ENCODE measurements around the gene GLT8D1.

The GLT8D1 gene

GRCh38 chr3:52645549-52645948 lies 60.0 kb downstream of the GLT8D1 start:
- peaks cover 6% of the 10 kb centered on the region; the same call in 1 of the 2 replicates for H3K36me3 ChIP-seq
- H3K9me3 ChIP-seq: no peaks in the 10 kb centered on the region
- DNase-seq: no peak
- TF ChIP-seq, protein P1, sequence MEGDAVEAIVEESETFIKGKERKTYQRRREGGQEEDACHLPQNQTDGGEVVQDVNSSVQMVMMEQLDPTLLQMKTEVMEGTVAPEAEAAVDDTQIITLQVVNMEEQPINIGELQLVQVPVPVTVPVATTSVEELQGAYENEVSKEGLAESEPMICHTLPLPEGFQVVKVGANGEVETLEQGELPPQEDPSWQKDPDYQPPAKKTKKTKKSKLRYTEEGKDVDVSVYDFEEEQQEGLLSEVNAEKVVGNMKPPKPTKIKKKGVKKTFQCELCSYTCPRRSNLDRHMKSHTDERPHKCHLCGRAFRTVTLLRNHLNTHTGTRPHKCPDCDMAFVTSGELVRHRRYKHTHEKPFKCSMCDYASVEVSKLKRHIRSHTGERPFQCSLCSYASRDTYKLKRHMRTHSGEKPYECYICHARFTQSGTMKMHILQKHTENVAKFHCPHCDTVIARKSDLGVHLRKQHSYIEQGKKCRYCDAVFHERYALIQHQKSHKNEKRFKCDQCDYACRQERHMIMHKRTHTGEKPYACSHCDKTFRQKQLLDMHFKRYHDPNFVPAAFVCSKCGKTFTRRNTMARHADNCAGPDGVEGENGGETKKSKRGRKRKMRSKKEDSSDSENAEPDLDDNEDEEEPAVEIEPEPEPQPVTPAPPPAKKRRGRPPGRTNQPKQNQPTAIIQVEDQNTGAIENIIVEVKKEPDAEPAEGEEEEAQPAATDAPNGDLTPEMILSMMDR (IDR thresholded peaks at IDR 0.05; ENCODE audit: low read depth, low read length): no peak
- no peaks in the 10 kb centered on the region for H3K27me3 ChIP-seq
- H3K4me1 ChIP-seq: no peaks in the 10 kb centered on the region
- H3K4me3 ChIP-seq (ENCODE audit: low read depth, low read length): no peak overlapping the region

All from BE2C (cell line).